ENCODE results near the gene C1orf35. TPM values are rescaled to one million over a fixed set of nuclear protein-coding genes. Genes with fewer than 3 reads are reported as not detected.

C1orf35 gene
- total and polyA plus RNA-seq, 2 of the 8 experiments (the other 6 are each of a cell fraction or from before 2014, with no cell fraction given): 18.6 to 19.9 TPM

- Histone ChIP-seq H3K27ac (ENCODE audit: low read depth, low read length) (peak within 1 kb of the TSS; percentile 85; the same call in 1 of the 2 replicates), H4K20me1 (replicated peaks in 1 of 2; ENCODE audit: control insufficient read depth in 1 of 2, insufficient read depth in 2 of 2, low read length in 2 of 2) (peaks cover 8 to 21% of the 10 kb centered on the region in 2 experiments), H2AFZ (ENCODE audit: low read length) (peak within 1 kb of the TSS; percentile 46; the same call in 1 of the 2 replicates), H3K36me3 (ENCODE audit: control insufficient read depth in 2 of 4, insufficient read depth in 4 of 4, low read length in 3 of 4) (no peaks in the 10 kb centered on the region), H3K14ac (ENCODE audit: insufficient read length) (no peak within 1 kb of the TSS), H3K18ac (ENCODE audit: extremely low read depth, low read length) (peak within 1 kb of the TSS; percentile 78), H2AK5ac (ENCODE audit: low read depth, low read length) (no peak within 1 kb of the TSS), H3K23me2 (ENCODE audit: low read depth, low read length) (peaks cover 5% of the 10 kb centered on the region; the same call in 1 of the 2 replicates), H3K56ac (replicated peaks; ENCODE audit: insufficient read length, low read depth, low read length) (peak within 1 kb of the TSS; percentile 73), H3K23ac (ENCODE audit: insufficient read length) (no peak within 1 kb of the TSS), H4K91ac (replicated peaks; ENCODE audit: insufficient read length, low read length) (peak within 1 kb of the TSS; percentile 55), H2BK12ac (ENCODE audit: low read depth, low read length) (no peak within 1 kb of the TSS), H3K4me2 (ENCODE audit: insufficient read depth in 1 of 2, low read depth in 2 of 2, low read length in 2 of 2) (peak within 1 kb of the TSS; percentile 67 to 88), H2BK15ac (ENCODE audit: low read length) (no peak within 1 kb of the TSS), H3K4me1 (replicated peaks in 1 of 4; ENCODE audit: control insufficient read depth in 3 of 4, insufficient read depth in 4 of 4, low read length in 3 of 4) (peaks cover 0 to 10% (median 6%) of the 10 kb centered on the region in 4 experiments; a peak in 5 of 7 replicates), H2BK5ac (ENCODE audit: low read depth, low read length) (peak within 1 kb of the TSS; percentile 92), H3K4ac (replicated peaks; ENCODE audit: insufficient read length, low read depth, low read length) (peak within 1 kb of the TSS; percentile 53), H2BK20ac (ENCODE audit: low read length) (no peak within 1 kb of the TSS), H4K8ac (ENCODE audit: extremely low read depth, insufficient read depth, low read length) (peak within 1 kb of the TSS; percentile 99), H3K9ac (replicated peaks in 1 of 4; ENCODE audit: extremely low read depth in 1 of 4, low read depth in 3 of 4, low read length in 3 of 4) (peak within 1 kb of the TSS; percentile 90 to 97 (median 92)), H3K9me3 (ENCODE audit: insufficient read depth in 2 of 2, low read depth in 1 of 2, low read length in 1 of 2) (no peaks in the 10 kb centered on the region), H3K27me3 (replicated peaks in 1 of 4; ENCODE audit: control insufficient read depth in 3 of 4, extremely low read depth in 1 of 4, insufficient read depth in 3 of 4, low read length in 3 of 4) (peaks cover 0 to 17% (median 1%) of the 10 kb centered on the region in 4 experiments; a peak in 3 of 7 replicates), H4K5ac (ENCODE audit: insufficient read length, low read depth, low read length) (peak within 1 kb of the TSS; percentile 95), H2BK120ac (replicated peaks; ENCODE audit: low read depth, low read length) (no peak within 1 kb of the TSS), H3K79me1 (ENCODE audit: low read depth, low read length) (peaks cover 23% of the 10 kb centered on the region), H3K79me2 (ENCODE audit: control insufficient read depth in 1 of 2, insufficient read depth in 2 of 2, low read length in 2 of 2) (peaks cover 0 to 43% of the 10 kb centered on the region in 2 experiments; a peak in 3 of 4 replicates), H3K4me3 (ENCODE audit: extremely low read depth in 1 of 4, insufficient read depth in 2 of 4, low read depth in 3 of 4, low read length in 4 of 4) (peak within 1 kb of the TSS; percentile 80 to 93 (median 88))
- DNase-seq (ENCODE audit: low read depth in 1 of 2, low spot score in 2 of 2): peak; percentile 99 to 100
- FAIRE-seq: no peak
- POLR2A ChIA-PET (ENCODE audit: partially characterized antibody): interaction anchor here (0.9 to 3.9 kb wide), 8 partner anchors 10 to 74 kb away, joined by 3 to 30 read pairs (median 4); partner anchors contain the start of genes GJC2 and IBA57
- CTCF ChIA-PET (ENCODE audit: partially characterized antibody): interaction anchor here (0.7 to 2.9 kb wide), 7 partner anchors 9 to 133 kb away, joined by 3 to 7 read pairs (median 3); partner anchors contain the start of gene IBA57
- 2% methylated on average over 71 of the region's 95 CpGs; no CpG with 5 or more reads in 1 of the 2 experiments for WGBS, 2 experiments (ENCODE audit: extremely low coverage in 1 of 2, insufficient coverage in 1 of 2, insufficient read length in 1 of 2, insufficient replicate concordance in 2 of 2, low coverage in 1 of 2, low lambda C conversion rate in 2 of 2, missing lambda C conversion rate in 1 of 2)
- TF ChIP-seq PHF8 (conservative IDR thresholded peaks at IDR 0.05; ENCODE audit: low read depth, low read length): peak; percentile 97
- no peak for TF ChIP-seq POU5F1 (IDR thresholded peaks at IDR 0.05; ENCODE audit: low read depth, low read length)
- peak; percentile 73 for TF ChIP-seq POLR2AphosphoS5 (IDR thresholded peaks at IDR 0.05; ENCODE audit: low read depth, low read length)
- TF ChIP-seq KDM5A (IDR thresholded peaks at IDR 0.05; ENCODE audit: low read length): 0 out of 2 replicates have a peak, but pooled peaks have one; percentile 45
- TF ChIP-seq, protein P1, sequence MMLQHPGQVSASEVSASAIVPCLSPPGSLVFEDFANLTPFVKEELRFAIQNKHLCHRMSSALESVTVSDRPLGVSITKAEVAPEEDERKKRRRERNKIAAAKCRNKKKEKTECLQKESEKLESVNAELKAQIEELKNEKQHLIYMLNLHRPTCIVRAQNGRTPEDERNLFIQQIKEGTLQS (IDR thresholded peaks at IDR 0.05; ENCODE audit: insufficient read depth, low read depth, low read length): peak; percentile 43; the same call in 1 of the 2 replicates
- TF ChIP-seq ASH2L (IDR thresholded peaks at IDR 0.05; ENCODE audit: low read length): peak; percentile 46
- TF ChIP-seq SRF (IDR thresholded peaks at IDR 0.05; ENCODE audit: low read depth, low read length): peak; percentile 65
- TF ChIP-seq SP4 (IDR thresholded peaks at IDR 0.05; ENCODE audit: low read length): peak; percentile 87
- TF ChIP-seq CTBP2 (IDR thresholded peaks at IDR 0.05; ENCODE audit: borderline replicate concordance, insufficient read depth, insufficient read length, low read length): peak; percentile 89
- TF ChIP-seq CREB1 (IDR thresholded peaks at IDR 0.05): peak; percentile 93
- TF ChIP-seq TCF12 (IDR thresholded peaks at IDR 0.05; ENCODE audit: low read depth, low read length): no peak
These were observed 37.0 kb upstream of the C1orf35 start, which contains the start of gene GUK1 for GRCh38 chr1:228139931-228140723. GUK1 (plus strand) TSS chr1:228140279; CDS start chr1:228140303, 24 bp downstream.
